NOMO-1 (cell line): Measurements from ENCODE around the gene FCER2.
"Not testable (repeated sequence)": the region's sequence is repeated elsewhere in the genome, so short reads cannot be mapped to it uniquely, and the experiment has no call there.

Experiments
- DNase-seq, 2 experiments: peaks; one replicate each; lab custom pipeline; 2025; ENCODE audit not compliant: unreplicated experiment in 2 of 2; lab: John Stamatoyannopoulos, UW

Gene FCER2

GRCh38 chr19:7701654-7702457, at the start of gene FCER2:
TSS of gene FCER2 (minus strand) at chr19:7702131. CDS start at chr19:7699760, 2,371 bp downstream.
- peak in 1 of 2 experiments; percentile 52 for DNase-seq

DNA sequence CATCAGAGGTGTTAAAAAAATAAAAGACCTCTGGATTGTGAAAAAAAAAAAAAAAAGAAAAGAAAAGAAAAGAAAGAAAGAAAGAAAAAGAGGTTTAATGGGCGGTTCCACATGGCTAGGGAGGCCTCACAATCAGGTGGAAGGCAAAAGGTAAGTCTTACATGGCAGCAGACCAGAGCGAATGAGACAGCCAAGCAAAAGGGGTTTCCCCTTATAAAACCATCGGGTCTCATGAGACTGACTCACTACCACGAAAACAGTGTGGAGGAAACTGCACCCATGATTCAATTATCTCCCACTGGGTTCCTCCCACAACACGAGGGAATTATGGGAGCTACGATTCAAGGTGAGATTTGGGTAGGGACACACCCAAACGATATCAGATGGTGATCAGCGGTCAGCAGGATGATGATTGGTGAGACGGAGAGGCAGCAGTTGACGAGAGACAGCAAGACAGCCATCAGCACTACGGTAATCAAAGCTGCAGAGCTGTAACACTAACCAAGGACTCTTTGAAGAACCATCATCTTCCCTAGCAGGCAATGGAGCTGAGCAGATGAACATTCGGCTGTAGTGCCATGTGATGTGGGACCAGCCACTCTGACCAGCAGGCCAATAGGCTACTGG, 49.3 kb upstream of the FCER2 start:
- DNase-seq: no peak

GRCh38 chr19:7748756-7749155, 46.8 kb upstream of the FCER2 start:
- no peak for DNase-seq

- DNase-seq: no peak
Observed at GRCh38 chr19:7748171-7748570, 46.2 kb upstream of the FCER2 start.

- DNase-seq: peak in 1 of 2 experiments; percentile 6
Observed at GRCh38 chr19:7746903-7747884, 45.3 kb upstream of the FCER2 start, which contains the start of gene CD209. TSS of gene CD209 (minus strand) at chr19:7747534. CDS start at chr19:7747511, 23 bp downstream.

- not testable (repeated sequence) for DNase-seq
Observed at GRCh38 chr19:7746306-7746705, 44.4 kb upstream of the FCER2 start.

- peak in 1 of 2 experiments; percentile 2 for DNase-seq
Observed at GRCh38 chr19:7744871-7745650, 43.1 kb upstream of the FCER2 start.

DNA sequence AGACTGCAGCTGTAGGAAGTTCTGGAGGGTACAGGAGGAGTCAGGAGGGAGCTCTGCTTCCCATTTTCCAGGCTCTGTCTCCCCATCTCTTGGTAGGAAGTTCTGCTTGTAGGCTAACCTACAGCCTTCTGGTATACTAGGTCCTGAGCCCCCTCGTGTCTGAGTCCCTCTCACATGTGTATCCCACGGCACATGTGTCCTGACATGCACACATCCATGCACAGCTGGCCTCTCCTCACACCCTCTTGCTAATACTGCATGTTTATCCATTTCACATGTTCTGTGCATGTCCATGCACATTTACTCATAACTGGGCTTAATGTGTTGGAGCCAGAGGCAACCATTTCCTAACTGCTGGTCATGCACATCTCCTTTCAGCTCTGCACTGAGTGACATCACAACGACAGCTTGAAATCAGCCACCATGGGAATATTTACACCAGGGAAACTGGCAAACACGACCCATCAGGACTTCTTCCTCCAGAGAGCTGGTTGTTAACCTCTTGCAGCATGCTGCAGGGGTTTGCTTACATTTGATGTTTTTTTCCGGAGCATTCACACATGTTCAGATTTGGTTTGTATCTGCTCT, 42.4 kb upstream of the FCER2 start:
- no peak for DNase-seq

DNA sequence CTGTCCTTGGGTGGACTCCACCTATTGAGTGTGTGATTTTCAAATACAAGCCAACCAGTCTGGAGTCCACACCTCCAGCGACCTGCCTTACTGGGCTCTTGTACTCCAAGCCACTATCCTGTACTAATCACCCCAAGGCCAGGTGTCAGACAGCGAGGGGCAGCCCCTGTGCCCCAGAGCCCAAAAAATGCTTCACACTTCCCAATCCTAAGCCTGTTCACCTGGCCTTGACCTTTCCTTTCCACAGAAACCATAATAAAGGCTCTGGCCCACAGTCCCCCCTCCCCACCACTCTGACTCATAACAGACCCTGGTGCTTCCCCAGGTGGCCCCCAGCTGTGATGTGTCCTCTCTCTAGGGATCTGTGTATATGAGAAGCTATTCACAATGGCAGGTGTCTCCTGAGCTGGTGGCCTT, 41.5 kb upstream of the FCER2 start:
- DNase-seq: no peak

GRCh38 chr19:7742991-7743390, 41.1 kb upstream of the FCER2 start:
- no peak for DNase-seq

DNA sequence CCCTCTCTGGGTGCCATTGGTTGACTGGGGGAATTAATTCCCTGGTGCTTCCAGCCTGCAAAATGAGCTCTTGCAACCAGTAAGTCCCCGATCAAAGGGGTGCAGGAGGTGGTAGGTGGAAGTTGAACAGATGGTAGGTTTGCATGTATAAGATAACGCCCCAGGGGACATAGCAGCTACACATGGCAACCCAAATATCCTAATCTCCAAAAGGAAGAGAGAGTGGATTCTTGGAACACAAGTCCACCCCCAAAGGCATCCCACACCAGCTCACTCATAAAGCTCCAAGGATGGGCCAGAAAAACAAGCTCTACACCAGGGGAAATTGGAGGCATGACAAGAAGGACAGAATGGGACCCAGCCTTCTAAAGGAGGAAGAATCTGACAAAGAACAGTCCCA, 40.6 kb upstream of the FCER2 start:
- no peak for DNase-seq

- DNase-seq: peak; percentile 18 to 64
Observed at GRCh38 chr19:7740682-7741054, 38.7 kb upstream of the FCER2 start.

GRCh38 chr19:7739801-7740681, 38.1 kb upstream of the FCER2 start:
- DNase-seq: peak; percentile 25 to 64

GRCh38 chr19:7739211-7739755, 37.4 kb upstream of the FCER2 start:
- no peak for DNase-seq

DNA sequence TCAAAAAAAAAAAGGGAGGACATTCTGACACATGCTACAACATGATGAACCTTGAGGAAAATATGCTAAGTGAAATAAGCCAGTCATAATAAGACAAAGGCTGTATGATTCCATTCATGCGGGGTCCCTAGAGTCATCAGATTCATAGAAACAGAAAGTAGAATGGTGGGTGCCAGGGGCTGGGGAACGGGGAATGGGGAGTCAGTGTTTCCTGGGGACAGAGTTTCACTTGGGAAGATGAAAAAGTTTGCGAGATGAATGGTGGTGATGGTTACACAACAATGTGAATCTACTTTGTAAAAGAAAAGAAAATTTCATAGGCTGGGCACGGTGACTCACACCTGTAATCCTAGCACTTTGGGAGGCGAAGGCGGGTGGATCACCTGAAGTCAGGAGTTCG, 36.1 kb upstream of the FCER2 start:
- no peak for DNase-seq

GRCh38 chr19:7737215-7737614, 35.3 kb upstream of the FCER2 start:
- no peak for DNase-seq

GRCh38 chr19:7736148-7736547, 34.2 kb upstream of the FCER2 start:
- DNase-seq: no peak
